Adrenal gland (tissue), 12 donors: ENCODE data around the gene CBLN3. TPM values are rescaled to one million over a fixed set of nuclear protein-coding genes. Genes with fewer than 3 reads are reported as not detected.
A peak's percentile ranks its signal among the peaks of the same experiment; 100 is the strongest.
"Not testable (repeated sequence)": the region's sequence is repeated elsewhere in the genome, so short reads cannot be mapped to it uniquely, and the experiment has no call there.

Experiments used
- DNase-seq, 7 donors: peaks; one replicate each; pipeline ENCODE4 v3.0.0-alpha.2; 2019 to 2020
- H3K27ac ChIP-seq, 5 donors: fragments of 200-600 bp; sonication (generic) in 4 of 5; 1 replicate in 3 of 5; 2 replicates in 2 of 5; pipeline versions ENCODE4 v1.5.1 to v1.8.0; 2016 to 2020; ENCODE audit warnings: mild to moderate bottlenecking in 1 of 5
- H3K27me3 ChIP-seq: fragments of 200-600 bp; 2 replicates; pipeline ENCODE4 v1.8.0; 2021
- H3K36me3 ChIP-seq, 2 donors: fragments of 200-600 bp; replicated peaks in 1 of 2; 1 replicate in 1 of 2; 2 replicates in 1 of 2; pipeline versions ENCODE4 v1.5.1 to v1.8.0; 2018 to 2022
- H3K4me1 ChIP-seq, 2 donors: fragments of 200-600 bp; replicated peaks in 1 of 2; 1 replicate in 1 of 2; 2 replicates in 1 of 2; pipeline versions ENCODE4 v1.5.1 to v1.8.0; 2018 to 2021
- H3K4me3 ChIP-seq, 4 donors: fragments of 200-600 bp; sonication (generic) in 3 of 4; one replicate each; pipeline ENCODE4 v1.5.1; 2016 to 2018
- H3K9me3 ChIP-seq, 3 donors: fragments of 200-600 bp; sonication (generic) in 1 of 3; replicated peaks in 1 of 3; 1 replicate in 2 of 3; 2 replicates in 1 of 3; pipeline versions ENCODE4 v1.5.1 to v1.8.0; 2016 to 2021
- CTCF ChIP-seq, 6 experiments: fragments of 450-650 bp in 4 of 6; fragments of 200-600 bp in 2 of 6; sonication (generic) in 1 of 6; IDR thresholded peaks; 1 replicate in 5 of 6; 2 replicates in 1 of 6; pipeline versions ENCODE4 v1.5.1 to v1.8.0; 2016 to 2021; ENCODE audit warnings: antibody characterized with exemption in 6 of 6, mild to moderate bottlenecking in 2 of 6, moderate library complexity in 1 of 6
- POLR2A ChIP-seq, 2 donors: fragments of 450-650 bp; IDR thresholded peaks; one replicate each; pipeline ENCODE4 v1.6.1; 2017; ENCODE audit warnings: antibody characterized with exemption in 2 of 2, mild to moderate bottlenecking in 2 of 2, moderate library complexity in 1 of 2
- WGBS, 4 donors: extraction: QIAGEN DNeasy Blood & Tissue Kit in 2 of 4; methylation state at CpG; one replicate each; pipeline versions ENCODE4 v1.1.5 to v1.1.7; 2013 to 2017; 5-methylcytosine and 5-hydroxymethylcytosine counted together
- intact Hi-C, 2 donors: fragments of 100-400 bp; cut with DNase I; formaldehyde crosslinking; loops; one replicate each; pipeline versions ENCODE4 v1.14.1 to v1.15.0; 2022 to 2023
- polyA plus RNA-seq, 3 donors: library from polyadenylated mRNA; stranded (reverse); fragments of 200-250 nt in 2 of 3; fragments of 350-450 nt in 1 of 3; fragmentation: Illumina TruSeq in 1 of 3; extraction: RNeasy Lipid Tissue Mini Kit (QIAGEN cat#74804) in 1 of 3; gene quantifications; one replicate each; pipeline ENCODE4 v1.2.3, GENCODE V29; 2013 to 2014
- total RNA-seq, 9 donors: library from RNA; depleted of rRNA in 4 of 9; stranded (reverse); fragments of >200 nt in 4 of 9; fragments of 120-200 nt in 1 of 9; fragmentation: NEBNext Ultra II Directional in 1 of 9; extraction: Animal tissue kit (Norgen Biotek cat#: 25700) in 1 of 9; gene quantifications; one replicate each; pipeline versions ENCODE4 v1.1.0 to v1.2.4, GENCODE V29; 2013 to 2023
- donor health status: healthy with polysubstance abuse.
- donor health status: Bipolar disorder and iron deficiency.
- donor health status: DM: yes; HTN: yes; CAD: no.
- donor health status: DM: no; HTN: no; CAD: no.
- donor health status: DM: no; HTN: no; CAD: no.
- donor health status: DM: yes; HTN: yes; CAD: no.

CBLN3 gene
- total and polyA plus RNA-seq, 12 donors: 3.9 to 43.6 (median 11.9) TPM

- 62 to 74% (median 64%) methylated on average over 6 of the region's 6 CpGs for WGBS, 4 donors
- Histone ChIP-seq H3K4me1 (peaks cover 0 to 8% of the 10 kb centered on the region in 2 donors), H3K27ac (no peak overlapping the region), H3K9me3 (no peaks in the 10 kb centered on the region), H3K36me3 (no peaks in the 10 kb centered on the region), H3K4me3 (no peak overlapping the region), H3K27me3 (peaks cover 6% of the 10 kb centered on the region)
- TF ChIP-seq POLR2A (IDR thresholded peaks at IDR 0.05) (no peak), CTCF (IDR thresholded peaks at IDR 0.05) (no peak)
- DNase-seq: peak in 1 of 7 donors; percentile 4
- intact Hi-C loops: no loop called here
Measured at GRCh38 chr14:24390701-24391468, 38.6 kb downstream of the CBLN3 start.

GRCh38 chr14:24389226-24389848, 40.1 kb downstream of the CBLN3 start:
- intact Hi-C loops: no loop called here
- Histone ChIP-seq H3K27me3 (peaks cover 6% of the 10 kb centered on the region), H3K36me3 (no peaks in the 10 kb centered on the region), H3K9me3 (no peaks in the 10 kb centered on the region), H3K27ac (peak overlapping the region in 2 of 5 donors; percentile 45 to 58), H3K4me1 (peaks cover 0 to 8% of the 10 kb centered on the region in 2 donors), H3K4me3 (no peak overlapping the region)
- TF ChIP-seq CTCF (IDR thresholded peaks at IDR 0.05): no peak
- TF ChIP-seq POLR2A (IDR thresholded peaks at IDR 0.05): no peak
- 59 to 64% (median 62%) methylated on average over 10 to 11 of the region's 11 CpGs for WGBS, 4 donors
- DNase-seq: peak in 1 of 7 donors; percentile 14

- TF ChIP-seq POLR2A (IDR thresholded peaks at IDR 0.05) (no peak), CTCF (IDR thresholded peaks at IDR 0.05) (no peak)
- Histone ChIP-seq H3K27me3 (peaks cover 6% of the 10 kb centered on the region), H3K9me3 (no peaks in the 10 kb centered on the region), H3K4me3 (no peak overlapping the region), H3K4me1 (peaks cover 0 to 8% of the 10 kb centered on the region in 2 donors), H3K27ac (peak overlapping the region in 2 of 5 donors; percentile 45 to 58), H3K36me3 (no peaks in the 10 kb centered on the region)
- WGBS, 4 donors: 52 to 82% (median 62%) methylated on average over 2 of the region's 2 CpGs
- DNase-seq: no peak
- intact Hi-C loops: no loop called here
Measured at GRCh38 chr14:24388474-24389179, 40.8 kb downstream of the CBLN3 start.

GRCh38 chr14:24387579-24387978, 41.9 kb downstream of the CBLN3 start:
- H3K4me3 ChIP-seq, H3K4me1 ChIP-seq, H3K27me3 ChIP-seq, H3K27ac ChIP-seq, H3K36me3 ChIP-seq, H3K9me3 ChIP-seq, intact Hi-C loops: not testable (repeated sequence)
- DNase-seq: peak in 1 of 7 donors; percentile 28
- WGBS, 4 donors: 76 to 86% (median 82%) methylated on average over 5 of the region's 5 CpGs
